Bladder microvascular endothelial cell (primary cell): Measurements from ENCODE around the gene BATF2. TPM values are rescaled to one million over a fixed set of nuclear protein-coding genes. Genes with fewer than 3 reads are reported as not detected.

Source experiments
- total RNA-seq: library from RNA; depleted of rRNA; stranded (reverse); fragments of >200 nt; gene quantifications from 2 replicates; pipeline ENCODE4 v1.2.3, GENCODE V29; 2014

The BATF2 gene
- 0.31 and 0.32 TPM in 2 replicates for total RNA-seq

GRCh38 chr11:64996710-64997380, at the start of gene BATF2:
Gene BATF2 (minus strand): TSS chr11:64996971. CDS start chr11:64996914, 57 bp downstream.

GRCh38 chr11:65040847-65041622, 44.3 kb upstream of the BATF2 start, which contains the start of gene SAC3D1:
Gene SAC3D1 (plus strand): TSS chr11:65041210. CDS start chr11:65041293, 83 bp downstream.

GRCh38 chr11:65027213-65028067, 30.7 kb upstream of the BATF2 start, which contains the start of gene SNX15:
Gene SNX15 (plus strand): TSS chr11:65027439. CDS start chr11:65027538, 99 bp downstream.

GRCh38 chr11:65013888-65014725, 17.3 kb upstream of the BATF2 start, which contains the start of gene ARL2:
Gene ARL2 (plus strand): TSS chr11:65014160. CDS start chr11:65014208, 48 bp downstream.

GRCh38 chr11:64971421-64972233, 25.1 kb downstream of the BATF2 start, which contains the start of gene MAJIN:
Gene MAJIN (minus strand): TSS chr11:64972108. CDS start chr11:64959405, 12,703 bp downstream.

Other genes with a start within 250 kb of the BATF2 start
- 0.16 and 0.44 TPM in 2 replicates for gene PYGM, start 237.0 kb downstream of the BATF2 start, total RNA-seq
- 60.1 and 133 TPM in 2 replicates for gene SF1, start 218.4 kb downstream of the BATF2 start, total RNA-seq
- gene MAP4K2, start 193.8 kb downstream of the BATF2 start, total RNA-seq = 18.6 and 41.5 TPM in 2 replicates
- gene MEN1, start 186.4 kb downstream of the BATF2 start, total RNA-seq = 9.4 and 26.4 TPM in 2 replicates
- 0.16 and 0.25 TPM in 2 replicates for gene CDC42BPG, start 152.3 kb downstream of the BATF2 start, total RNA-seq
- gene EHD1, start 118.3 kb downstream of the BATF2 start, total RNA-seq = 43.5 and 108 TPM in 2 replicates
- 7.0 and 13.4 TPM in 2 replicates for gene ATG2A, start 79.8 kb downstream of the BATF2 start, total RNA-seq
- 7.6 and 13.6 TPM in 2 replicates for gene PPP2R5B, start 72.3 kb downstream of the BATF2 start, total RNA-seq
- gene GPHA2, start 61.1 kb downstream of the BATF2 start, total RNA-seq = not detected in 2 replicates
- gene MAJIN, start 24.9 kb downstream of the BATF2 start, total RNA-seq = not detected in 2 replicates
- 120 and 126 TPM in 2 replicates for gene ARL2, start 17.2 kb upstream of the BATF2 start, total RNA-seq
- 8.1 and 10.4 TPM in 2 replicates for gene SNX15, start 30.5 kb upstream of the BATF2 start, total RNA-seq
- gene SAC3D1, start 44.2 kb upstream of the BATF2 start, total RNA-seq = 8.4 and 9.8 TPM in 2 replicates
- 8.1 and 8.8 TPM in 2 replicates for gene NAALADL1, start 61.6 kb upstream of the BATF2 start, total RNA-seq
- gene CDCA5, start 87.1 kb upstream of the BATF2 start, total RNA-seq = 8.1 and 8.6 TPM in 2 replicates
- 23.0 and 30.5 TPM in 2 replicates for gene ZFPL1, start 87.3 kb upstream of the BATF2 start, total RNA-seq
- 199 and 268 TPM in 2 replicates for gene VPS51, start 99.2 kb upstream of the BATF2 start, total RNA-seq
- gene TM7SF2, start 114.9 kb upstream of the BATF2 start, total RNA-seq = 8.7 and 16.1 TPM in 2 replicates
- 3.6 and 5.5 TPM in 2 replicates for gene ZNHIT2, start 120.7 kb upstream of the BATF2 start, total RNA-seq
- 268 and 409 TPM in 2 replicates for gene FAU, start 125.2 kb upstream of the BATF2 start, total RNA-seq
- gene MRPL49, start 125.3 kb upstream of the BATF2 start, total RNA-seq = 34.5 and 50.3 TPM in 2 replicates
- gene SYVN1, start 137.5 kb upstream of the BATF2 start, total RNA-seq = 7.3 and 32.0 TPM in 2 replicates
- not detected in 2 replicates for gene SPDYC, start 173.3 kb upstream of the BATF2 start, total RNA-seq
- gene CAPN1, start 185.0 kb upstream of the BATF2 start, total RNA-seq = 86.8 and 101 TPM in 2 replicates